Effector memory CD8-positive, alpha-beta T cell (primary cell): ENCODE measurements around the gene ASB7.
"Not testable (repeated sequence)": the region's sequence is repeated elsewhere in the genome, so short reads cannot be mapped to it uniquely, and the experiment has no call there.

ENCODE experiments used
- ATAC-seq: fragments of 150-1000 bp; cut with Tn5 transposase; replicated peaks from 2 replicates; pipeline ENCODE4 v1.10.0; 2021; ENCODE audit warnings: mild to moderate bottlenecking, moderate library complexity
- DNase-seq, 3 experiments: peaks; one replicate each; pipeline ENCODE4 v3.0.0; 2021
- H3K27ac Mint-ChIP-seq, 2 donors: one replicate each; pipeline ENCODE4 v1.8.0; 2022; ENCODE audit warnings: mild to moderate bottlenecking in 2 of 2, mixed read lengths in 2 of 2, moderate library complexity in 2 of 2
- H3K27me3 Mint-ChIP-seq, 2 donors: one replicate each; pipeline ENCODE4 v1.8.0; 2022; ENCODE audit warnings: mixed read lengths in 2 of 2
- H3K36me3 Mint-ChIP-seq: one replicate; pipeline ENCODE4 v1.8.0; 2022; ENCODE audit warnings: mild to moderate bottlenecking, moderate library complexity, mixed read lengths; ENCODE audit not compliant: insufficient read depth
- H3K4me1 Mint-ChIP-seq, 2 donors: one replicate each; pipeline ENCODE4 v1.8.0; 2022; ENCODE audit warnings: low read depth in 2 of 2, mixed read lengths in 2 of 2
- H3K4me3 Mint-ChIP-seq, 2 donors: one replicate each; pipeline ENCODE4 v1.8.0; 2022; ENCODE audit warnings: mild to moderate bottlenecking in 2 of 2, mixed read lengths in 2 of 2, moderate library complexity in 2 of 2
- H3K9me3 Mint-ChIP-seq, 2 donors: one replicate each; pipeline ENCODE4 v1.8.0; 2022; ENCODE audit warnings: mixed read lengths in 2 of 2

The ASB7 gene

DNA sequence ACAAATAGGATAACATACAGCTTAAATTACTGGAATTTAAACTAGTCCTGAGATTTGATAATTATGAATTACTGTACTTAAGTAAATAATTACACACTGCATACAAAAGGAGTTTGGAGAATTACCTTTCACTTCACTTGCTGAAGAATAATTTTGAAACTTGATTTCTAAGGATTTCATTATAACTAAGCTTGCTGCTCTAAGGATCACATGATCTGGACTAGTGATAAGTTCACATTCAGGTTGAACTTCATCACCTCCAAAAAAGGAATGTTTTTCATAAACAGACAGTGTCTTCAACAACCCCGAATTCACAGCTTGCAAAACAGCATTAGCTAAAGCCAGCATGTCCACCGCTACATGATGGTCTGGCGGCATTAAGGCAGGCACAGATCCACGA, 28.9 kb upstream of the ASB7 start:
- DNase-seq = no peak
- H3K4me1 Mint-ChIP-seq = peaks cover 9 to 11% of the 10 kb centered on the region in 2 donors
- no peaks in the 10 kb centered on the region for H3K9me3 Mint-ChIP-seq
- H3K4me3 Mint-ChIP-seq = no peak overlapping the region
- H3K27me3 Mint-ChIP-seq = no peaks in the 10 kb centered on the region
- H3K27ac Mint-ChIP-seq = no peak overlapping the region
- peaks cover 50% of the 10 kb centered on the region for H3K36me3 Mint-ChIP-seq
- ATAC-seq = no peak

GRCh38 chr15:100580414-100580813, 22.0 kb upstream of the ASB7 start:
- no peaks in the 10 kb centered on the region for H3K36me3 Mint-ChIP-seq
- DNase-seq (no peak), ATAC-seq (no peak)
- H3K27ac Mint-ChIP-seq = peak overlapping the region; percentile 46 to 62
- no peak overlapping the region for H3K4me3 Mint-ChIP-seq
- H3K27me3 Mint-ChIP-seq = no peaks in the 10 kb centered on the region
- peaks cover 15 to 42% of the 10 kb centered on the region in 2 donors for H3K4me1 Mint-ChIP-seq
- peaks cover 0 to 14% of the 10 kb centered on the region in 2 donors for H3K9me3 Mint-ChIP-seq

- no peaks in the 10 kb centered on the region for H3K9me3 Mint-ChIP-seq
- H3K4me1 Mint-ChIP-seq = peaks cover 16 to 42% of the 10 kb centered on the region in 2 donors
- DNase-seq (no peak), ATAC-seq (no peak)
- H3K36me3 Mint-ChIP-seq = peaks cover 3% of the 10 kb centered on the region
- H3K27ac Mint-ChIP-seq = no peak overlapping the region
- H3K27me3 Mint-ChIP-seq = no peaks in the 10 kb centered on the region
- H3K4me3 Mint-ChIP-seq = no peak overlapping the region
Measured at GRCh38 chr15:100588638-100589242, 13.6 kb upstream of the ASB7 start.

GRCh38 chr15:100591163-100591562, 11.2 kb upstream of the ASB7 start:
- H3K4me1 Mint-ChIP-seq = peaks cover 23 to 38% of the 10 kb centered on the region in 2 donors
- not testable (repeated sequence) for H3K27ac Mint-ChIP-seq, H3K9me3 Mint-ChIP-seq, H3K27me3 Mint-ChIP-seq, DNase-seq, H3K36me3 Mint-ChIP-seq, ATAC-seq, H3K4me3 Mint-ChIP-seq

GRCh38 chr15:100591835-100592234, 10.6 kb upstream of the ASB7 start:
- H3K27me3 Mint-ChIP-seq = no peaks in the 10 kb centered on the region
- H3K9me3 Mint-ChIP-seq = no peaks in the 10 kb centered on the region
- DNase-seq = no peak
- peaks cover 7% of the 10 kb centered on the region for H3K36me3 Mint-ChIP-seq
- H3K4me1 Mint-ChIP-seq = peaks cover 24 to 37% of the 10 kb centered on the region in 2 donors
- no peak for ATAC-seq
- peak overlapping the region in 1 of 2 donors; percentile 27 for H3K27ac Mint-ChIP-seq
- no peak overlapping the region for H3K4me3 Mint-ChIP-seq

GRCh38 chr15:100592898-100593297, 9.5 kb upstream of the ASB7 start:
- no peak overlapping the region for H3K4me3 Mint-ChIP-seq
- DNase-seq (no peak), ATAC-seq (no peak)
- no peaks in the 10 kb centered on the region for H3K9me3 Mint-ChIP-seq
- no peaks in the 10 kb centered on the region for H3K27me3 Mint-ChIP-seq
- peak overlapping the region in 1 of 2 donors; percentile 59 for H3K27ac Mint-ChIP-seq
- H3K36me3 Mint-ChIP-seq = peaks cover 7% of the 10 kb centered on the region
- peaks cover 29 to 38% of the 10 kb centered on the region in 2 donors for H3K4me1 Mint-ChIP-seq

GRCh38 chr15:100593431-100593830, 9.0 kb upstream of the ASB7 start:
- Mint-ChIP-seq H3K36me3 (peaks cover 7% of the 10 kb centered on the region), H3K27me3 (no peaks in the 10 kb centered on the region), H3K4me1 (peaks cover 29 to 40% of the 10 kb centered on the region in 2 donors), H3K4me3 (no peak overlapping the region), H3K27ac (peak overlapping the region; percentile 49 to 59), H3K9me3 (no peaks in the 10 kb centered on the region)
- DNase-seq (no peak), ATAC-seq (no peak)

DNA sequence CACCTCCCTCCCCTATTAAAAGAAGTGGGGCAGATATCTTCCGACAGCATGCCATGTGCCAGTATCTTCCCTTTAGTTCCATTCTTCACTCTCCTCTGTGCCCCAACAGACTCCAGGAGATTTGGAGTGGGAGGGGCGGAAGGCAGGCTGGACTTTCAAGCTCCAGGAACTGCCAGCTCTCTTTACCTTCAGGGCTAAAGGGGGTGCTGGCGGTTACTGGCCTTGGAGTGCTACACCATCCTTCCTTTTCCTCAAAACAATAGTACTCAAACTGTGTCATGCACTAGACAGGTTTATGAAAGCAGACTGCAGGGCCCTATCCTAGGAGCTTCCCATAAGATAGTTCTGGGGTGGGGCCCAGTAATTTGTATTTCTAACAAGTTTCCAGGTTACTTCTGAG, 6.4 kb upstream of the ASB7 start:
- H3K36me3 Mint-ChIP-seq = peaks cover 7% of the 10 kb centered on the region
- H3K27me3 Mint-ChIP-seq = no peaks in the 10 kb centered on the region
- H3K4me3 Mint-ChIP-seq = peak overlapping the region; percentile 64 to 69
- ATAC-seq = no peak
- no peak for DNase-seq
- H3K4me1 Mint-ChIP-seq = peaks cover 33 to 47% of the 10 kb centered on the region in 2 donors
- no peaks in the 10 kb centered on the region for H3K9me3 Mint-ChIP-seq
- H3K27ac Mint-ChIP-seq = peak overlapping the region in 1 of 2 donors; percentile 95

- H3K4me1 Mint-ChIP-seq = peaks cover 29 to 44% of the 10 kb centered on the region in 2 donors
- peak; percentile 90 for ATAC-seq
- peak overlapping the region; percentile 64 to 69 for H3K4me3 Mint-ChIP-seq
- H3K27me3 Mint-ChIP-seq = no peaks in the 10 kb centered on the region
- H3K9me3 Mint-ChIP-seq = no peaks in the 10 kb centered on the region
- peak overlapping the region in 1 of 2 donors; percentile 95 for H3K27ac Mint-ChIP-seq
- peaks cover 7% of the 10 kb centered on the region for H3K36me3 Mint-ChIP-seq
- DNase-seq = peak; percentile 59 to 68 (median 61)
Measured at GRCh38 chr15:100596792-100597191, 5.6 kb upstream of the ASB7 start.

DNA sequence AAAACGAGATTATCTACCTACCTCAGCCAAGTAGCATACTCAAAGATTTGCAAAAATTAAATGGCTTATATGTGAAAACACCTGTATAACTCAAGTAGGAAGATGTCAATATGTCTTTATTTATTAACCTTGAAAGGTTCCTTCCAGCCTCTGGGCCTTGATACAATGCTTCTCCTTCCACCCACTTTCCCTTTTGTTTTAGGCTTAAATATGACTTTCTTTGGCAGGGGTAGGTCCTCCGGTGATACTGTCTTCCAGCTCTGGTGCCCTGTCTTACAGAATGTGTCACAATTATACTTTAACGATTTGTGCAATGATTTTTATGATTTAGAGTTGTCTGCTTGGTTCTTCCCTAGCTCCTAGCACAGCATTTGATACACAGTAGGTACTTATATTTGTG, 4.5 kb upstream of the ASB7 start:
- Mint-ChIP-seq H3K27ac (peak overlapping the region in 1 of 2 donors; percentile 95), H3K27me3 (no peaks in the 10 kb centered on the region), H3K4me3 (peak overlapping the region; percentile 64 to 69), H3K4me1 (peaks cover 26 to 38% of the 10 kb centered on the region in 2 donors), H3K36me3 (peaks cover 4% of the 10 kb centered on the region), H3K9me3 (no peaks in the 10 kb centered on the region)
- no peak for ATAC-seq
- no peak for DNase-seq

- peak overlapping the region in 1 of 2 donors; percentile 95 for H3K27ac Mint-ChIP-seq
- no peak overlapping the region for H3K4me3 Mint-ChIP-seq
- no peak for ATAC-seq
- no peak for DNase-seq
- H3K36me3 Mint-ChIP-seq = peaks cover 7% of the 10 kb centered on the region
- H3K27me3 Mint-ChIP-seq = no peaks in the 10 kb centered on the region
- H3K9me3 Mint-ChIP-seq = no peaks in the 10 kb centered on the region
- peaks cover 32 to 41% of the 10 kb centered on the region in 2 donors for H3K4me1 Mint-ChIP-seq
Measured at GRCh38 chr15:100598655-100599054, 3.7 kb upstream of the ASB7 start.

GRCh38 chr15:100601163-100601562, 1.2 kb upstream of the ASB7 start:
- peaks cover 4% of the 10 kb centered on the region for H3K36me3 Mint-ChIP-seq
- peaks cover 29 to 45% of the 10 kb centered on the region in 2 donors for H3K4me1 Mint-ChIP-seq
- no peak overlapping the region for H3K4me3 Mint-ChIP-seq
- no peak overlapping the region for H3K27ac Mint-ChIP-seq
- ATAC-seq = no peak
- peak in 2 of 3 experiments; percentile 11 to 22 for DNase-seq
- H3K27me3 Mint-ChIP-seq = no peaks in the 10 kb centered on the region
- no peaks in the 10 kb centered on the region for H3K9me3 Mint-ChIP-seq

- Mint-ChIP-seq H3K27me3 (no peaks in the 10 kb centered on the region), H3K27ac (no peak overlapping the region), H3K9me3 (no peaks in the 10 kb centered on the region), H3K4me3 (no peak overlapping the region), H3K36me3 (peaks cover 7% of the 10 kb centered on the region), H3K4me1 (peaks cover 29 to 44% of the 10 kb centered on the region in 2 donors)
- no peak for DNase-seq
- ATAC-seq = peak; percentile 10
Measured at GRCh38 chr15:100601617-100602063, 749 bp upstream of the ASB7 start.

- no peaks in the 10 kb centered on the region for H3K9me3 Mint-ChIP-seq
- ATAC-seq (peak; percentile 11), DNase-seq (peak in 2 of 3 experiments; percentile 12 to 13)
- peaks cover 20 to 46% of the 10 kb centered on the region in 2 donors for H3K4me1 Mint-ChIP-seq
- H3K27ac Mint-ChIP-seq = no peak overlapping the region
- peaks cover 14% of the 10 kb centered on the region for H3K36me3 Mint-ChIP-seq
- no peaks in the 10 kb centered on the region for H3K27me3 Mint-ChIP-seq
- H3K4me3 Mint-ChIP-seq = no peak overlapping the region
Measured at GRCh38 chr15:100602823-100603393, 519 bp downstream of the ASB7 start.
